Measurements from ENCODE around the gene TXNDC2.

DNA sequence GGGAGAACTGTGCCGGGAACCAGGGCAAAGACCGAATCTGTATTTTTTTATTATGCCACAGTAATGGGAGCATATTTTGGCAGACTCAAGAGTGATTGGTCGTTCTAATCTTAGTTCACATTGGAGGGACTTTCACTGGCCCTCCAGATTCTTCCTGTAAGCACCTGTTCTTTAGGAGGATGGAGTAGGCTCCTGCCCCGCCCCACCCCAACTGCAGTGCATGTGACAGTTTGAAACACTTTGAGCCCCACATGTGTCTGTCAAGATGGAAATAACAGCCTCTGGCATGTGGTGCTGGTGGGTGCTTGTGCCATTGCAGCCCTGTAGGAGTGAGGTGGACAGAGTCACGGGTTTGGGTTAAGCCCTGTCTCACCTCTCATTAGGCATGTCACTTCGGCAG, 43.3 kb upstream of the TXNDC2 start:
- TF ChIP-seq, protein P1, sequence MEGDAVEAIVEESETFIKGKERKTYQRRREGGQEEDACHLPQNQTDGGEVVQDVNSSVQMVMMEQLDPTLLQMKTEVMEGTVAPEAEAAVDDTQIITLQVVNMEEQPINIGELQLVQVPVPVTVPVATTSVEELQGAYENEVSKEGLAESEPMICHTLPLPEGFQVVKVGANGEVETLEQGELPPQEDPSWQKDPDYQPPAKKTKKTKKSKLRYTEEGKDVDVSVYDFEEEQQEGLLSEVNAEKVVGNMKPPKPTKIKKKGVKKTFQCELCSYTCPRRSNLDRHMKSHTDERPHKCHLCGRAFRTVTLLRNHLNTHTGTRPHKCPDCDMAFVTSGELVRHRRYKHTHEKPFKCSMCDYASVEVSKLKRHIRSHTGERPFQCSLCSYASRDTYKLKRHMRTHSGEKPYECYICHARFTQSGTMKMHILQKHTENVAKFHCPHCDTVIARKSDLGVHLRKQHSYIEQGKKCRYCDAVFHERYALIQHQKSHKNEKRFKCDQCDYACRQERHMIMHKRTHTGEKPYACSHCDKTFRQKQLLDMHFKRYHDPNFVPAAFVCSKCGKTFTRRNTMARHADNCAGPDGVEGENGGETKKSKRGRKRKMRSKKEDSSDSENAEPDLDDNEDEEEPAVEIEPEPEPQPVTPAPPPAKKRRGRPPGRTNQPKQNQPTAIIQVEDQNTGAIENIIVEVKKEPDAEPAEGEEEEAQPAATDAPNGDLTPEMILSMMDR (IDR thresholded peaks at IDR 0.05), result no peak
- TF ChIP-seq EZH2phosphoT487 (IDR thresholded peaks at IDR 0.05), result no peak

All from neural progenitor cell (in vitro differentiated cells).